GM12892 (cell line): ENCODE measurements around the gene POT1.

Experiments
- POLR2A ChIP-seq: IDR thresholded peaks from 2 replicates; pipeline ENCODE4 v1.6.1; 2011; ENCODE audit warnings: low read depth, low read length, control low read depth
- POLR2AphosphoS5 ChIP-seq: IDR thresholded peaks from 2 replicates; pipeline ENCODE4 v1.6.1; 2011; ENCODE audit warnings: low read depth, low read length, control low read depth

GRCh38 chr7:124839687-124840086 is 89.9 kb downstream of the POT1 start:
- TF ChIP-seq POLR2AphosphoS5, result no peak
- TF ChIP-seq POLR2A, result no peak
